ENCODE measurements around the gene RORC. TPM values are rescaled to one million over a fixed set of nuclear protein-coding genes. Genes with fewer than 3 reads are reported as not detected.

The RORC gene
- total RNA-seq, 1 experiment from 2014 or later: 1.3 TPM

GRCh38 chr1:151859891-151860293 is 28.3 kb upstream of the RORC start:
- intact Hi-C loops (cut with micrococcal nuclease): no loop called here
- Histone ChIP-seq H3K27me3 (ENCODE audit: insufficient read depth, low read length) (no peaks in the 10 kb centered on the region), H3K9me3 (ENCODE audit: control insufficient read depth in 1 of 2, insufficient read depth in 1 of 2, low read depth in 1 of 2, low read length in 2 of 2) (no peaks in the 10 kb centered on the region), H3K36me3 (ENCODE audit: control insufficient read depth in 1 of 2, insufficient read depth in 2 of 2, low read length in 2 of 2) (no peaks in the 10 kb centered on the region), H2AFZ (ENCODE audit: low read depth, low read length, poor library complexity, severe bottlenecking) (no peak overlapping the region), H3K4me3 (replicated peaks in 1 of 2; ENCODE audit: low read depth in 1 of 2, low read length in 2 of 2) (no peak overlapping the region), H3K27ac (ENCODE audit: low read depth, low read length) (no peak overlapping the region), H3K4me2 (ENCODE audit: low read length) (no peak overlapping the region), H3K9ac (ENCODE audit: low read length) (no peak overlapping the region), H4K20me1 (ENCODE audit: insufficient read depth) (no peaks in the 10 kb centered on the region), H3K4me1 (ENCODE audit: control insufficient read depth in 1 of 2, insufficient read depth in 2 of 2, low read length in 2 of 2) (no peaks in the 10 kb centered on the region), H3K79me2 (ENCODE audit: insufficient read depth, low read length) (no peaks in the 10 kb centered on the region), H3K9me2 (ENCODE audit: insufficient read depth) (no peaks in the 10 kb centered on the region)
- POLR2A ChIA-PET: no interaction called here
- RAD21 ChIA-PET (ENCODE audit: low non-redundant PET in 1 of 2, low total read pairs in 2 of 2, uncharacterized antibody in 2 of 2, unreplicated experiment in 2 of 2): no interaction called here
- TF ChIP-seq ZFX (IDR thresholded peaks at IDR 0.05): no peak
- TF ChIP-seq MAX (IDR thresholded peaks at IDR 0.05): no peak
- no peak for TF ChIP-seq RAD21 (IDR thresholded peaks at IDR 0.05; ENCODE audit: low read depth)
- no peak for TF ChIP-seq ZNF274 (IDR thresholded peaks at IDR 0.05; ENCODE audit: low read depth, low read length)
- no peak for TF ChIP-seq FOSL1 (IDR thresholded peaks at IDR 0.05; ENCODE audit: low read depth)
- TF ChIP-seq EZH2 (IDR thresholded peaks at IDR 0.05): no peak
- no peak for TF ChIP-seq REST (IDR thresholded peaks at IDR 0.05; ENCODE audit: low read depth)
- no peak for TF ChIP-seq ELF1 (IDR thresholded peaks at IDR 0.05; ENCODE audit: borderline replicate concordance, low read depth)
- TF ChIP-seq CBX3 (IDR thresholded peaks at IDR 0.05; ENCODE audit: low read depth): no peak
- TF ChIP-seq POLR2AphosphoS5 (IDR thresholded peaks at IDR 0.05; ENCODE audit: low read depth, low read length): no peak
- TF ChIP-seq POLR2A (IDR thresholded peaks at IDR 0.05; ENCODE audit: borderline replicate concordance, extremely low read depth, insufficient read depth, insufficient read length): no peak
- TF ChIP-seq SRF (IDR thresholded peaks at IDR 0.05; ENCODE audit: low read depth): no peak
- no peak for TF ChIP-seq EZH2phosphoT487 (IDR thresholded peaks at IDR 0.05; ENCODE audit: borderline replicate concordance)
- DNase-seq (ENCODE audit: low read depth, low spot score): no peak
- BruUV-seq (replicated peaks): no TSS peak
- CTCF ChIA-PET: no interaction called here
- ATAC-seq: no peak
